ENCODE data around the gene PIGU.

The PIGU gene

GRCh38 chr20:34571753-34572152, 105.1 kb downstream of the PIGU start:
- no peak overlapping the region for H3K4me3 ChIP-seq (replicated peaks; ENCODE audit: low read depth, low read length)
- no peak for TF ChIP-seq CTCF (IDR thresholded peaks at IDR 0.05; ENCODE audit: low read depth, low read length, missing control alignments)
- DNase-seq (ENCODE audit: extremely low read depth, low read depth), result no peak

- no peak for TF ChIP-seq CTCF (IDR thresholded peaks at IDR 0.05; ENCODE audit: low read depth, low read length, missing control alignments)
- no peak for DNase-seq (ENCODE audit: extremely low read depth, low read depth)
- H3K4me3 ChIP-seq (replicated peaks; ENCODE audit: low read depth, low read length), result no peak overlapping the region
Measured at GRCh38 chr20:34570859-34571306, 106.0 kb downstream of the PIGU start.

GRCh38 chr20:34569598-34569997, 107.3 kb downstream of the PIGU start:
- H3K4me3 ChIP-seq (replicated peaks; ENCODE audit: low read depth, low read length), result no peak overlapping the region
- no peak for TF ChIP-seq CTCF (IDR thresholded peaks at IDR 0.05; ENCODE audit: low read depth, low read length, missing control alignments)
- no peak for DNase-seq (ENCODE audit: extremely low read depth, low read depth)

GRCh38 chr20:34567892-34568865, 108.7 kb downstream of the PIGU start:
- no peak for DNase-seq (ENCODE audit: extremely low read depth, low read depth)
- TF ChIP-seq CTCF (IDR thresholded peaks at IDR 0.05; ENCODE audit: low read depth, low read length, missing control alignments), result no peak
- no peak overlapping the region for H3K4me3 ChIP-seq (replicated peaks; ENCODE audit: low read depth, low read length)

GRCh38 chr20:34566978-34567891, 109.7 kb downstream of the PIGU start:
- no peak overlapping the region for H3K4me3 ChIP-seq (replicated peaks; ENCODE audit: low read depth, low read length)
- no peak for TF ChIP-seq CTCF (IDR thresholded peaks at IDR 0.05; ENCODE audit: low read depth, low read length, missing control alignments)
- DNase-seq (ENCODE audit: extremely low read depth, low read depth), result no peak

GRCh38 chr20:34564833-34565232, 112.1 kb downstream of the PIGU start:
- no peak for DNase-seq (ENCODE audit: extremely low read depth, low read depth)
- H3K4me3 ChIP-seq (replicated peaks; ENCODE audit: low read depth, low read length), result no peak overlapping the region
- no peak for TF ChIP-seq CTCF (IDR thresholded peaks at IDR 0.05; ENCODE audit: low read depth, low read length, missing control alignments)
